Neural crest cell (in vitro differentiated cells): ENCODE results near the gene SNX21. TPM values are rescaled to one million over a fixed set of nuclear protein-coding genes. Genes with fewer than 3 reads are reported as not detected.

ENCODE experiments used
- DNase-seq: peaks from one replicate; pipeline ENCODE4 v3.0.0; 2021; ENCODE audit warnings: low read depth, mixed read lengths, low spot score
- H3K27ac Mint-ChIP-seq: one replicate; pipeline ENCODE4 v1.8.0; 2021; ENCODE audit warnings: mild to moderate bottlenecking, mixed read lengths; ENCODE audit not compliant: unreplicated experiment
- H3K27me3 Mint-ChIP-seq: 2 replicates; pipeline ENCODE4 v1.8.0; 2021; ENCODE audit warnings: low read depth, mild to moderate bottlenecking, mixed read lengths
- H3K36me3 Mint-ChIP-seq: 2 replicates; pipeline ENCODE4 v1.8.0; 2021; ENCODE audit warnings: low read depth, mild to moderate bottlenecking, mixed read lengths
- H3K4me1 Mint-ChIP-seq: 2 replicates; pipeline ENCODE4 v1.8.0; 2021; ENCODE audit warnings: mixed read lengths
- H3K4me3 Mint-ChIP-seq: one replicate; pipeline ENCODE4 v1.8.0; 2021; ENCODE audit warnings: mild to moderate bottlenecking, mixed read lengths
- H3K9me3 Mint-ChIP-seq: 2 replicates; pipeline ENCODE4 v1.8.0; 2021; ENCODE audit warnings: mixed read lengths
- CTCF ChIP-seq: fragments of 200-600 bp; sonication (generic); conservative IDR thresholded peaks from 2 replicates; pipeline ENCODE4 v1.5.0; 2021; ENCODE audit warnings: antibody characterized with exemption, mild to moderate bottlenecking
- total RNA-seq: library from RNA; stranded (reverse); gene quantifications from 2 replicates; pipeline ENCODE4 v1.2.1, GENCODE V29; 2021

SNX21 gene
- total RNA-seq, 1 donor from 2014 or later = 16.8 TPM

- DNase-seq = no peak
- Mint-ChIP-seq H3K27ac (no peak overlapping the region), H3K27me3 (peaks cover 19% of the 10 kb centered on the region), H3K9me3 (no peaks in the 10 kb centered on the region), H3K36me3 (peaks cover 6% of the 10 kb centered on the region), H3K4me1 (peaks cover 18% of the 10 kb centered on the region), H3K4me3 (no peak overlapping the region)
- TF ChIP-seq CTCF = no peak
Observed at GRCh38 chr20:45819466-45819865, 14.1 kb upstream of the SNX21 start.

- Mint-ChIP-seq H3K4me1 (peaks cover 7% of the 10 kb centered on the region), H3K4me3 (no peak overlapping the region)
Observed at GRCh38 chr20:45821947-45822346, 11.7 kb upstream of the SNX21 start.

GRCh38 chr20:45822857-45823256 lies 10.7 kb upstream of the SNX21 start:
- TF ChIP-seq CTCF = no peak
- no peak for DNase-seq
- Mint-ChIP-seq H3K27ac (no peak overlapping the region), H3K27me3 (peaks cover 24% of the 10 kb centered on the region), H3K36me3 (no peaks in the 10 kb centered on the region), H3K9me3 (no peaks in the 10 kb centered on the region), H3K4me1 (peaks cover 7% of the 10 kb centered on the region), H3K4me3 (no peak overlapping the region)

More at GRCh38 chr20:45821947-45822346, 11.7 kb upstream of the SNX21 start:
- no peak for TF ChIP-seq CTCF
- Mint-ChIP-seq H3K9me3 (no peaks in the 10 kb centered on the region), H3K27ac (no peak overlapping the region), H3K27me3 (peaks cover 24% of the 10 kb centered on the region), H3K36me3 (peaks cover 2% of the 10 kb centered on the region)
- DNase-seq = no peak

GRCh38 chr20:45823949-45824835 lies 9.4 kb upstream of the SNX21 start:
- DNase-seq = no peak
- no peak overlapping the region for H3K4me3 Mint-ChIP-seq

GRCh38 chr20:45826381-45827019 lies 7.1 kb upstream of the SNX21 start:
- no peaks in the 10 kb centered on the region for H3K36me3 Mint-ChIP-seq
- no peak overlapping the region for H3K27ac Mint-ChIP-seq
- H3K4me1 Mint-ChIP-seq = peaks cover 10% of the 10 kb centered on the region
- no peak overlapping the region for H3K4me3 Mint-ChIP-seq
- no peak for TF ChIP-seq CTCF
- DNase-seq = no peak
- peaks cover 24% of the 10 kb centered on the region for H3K27me3 Mint-ChIP-seq
- no peaks in the 10 kb centered on the region for H3K9me3 Mint-ChIP-seq

More at GRCh38 chr20:45823949-45824835, 9.4 kb upstream of the SNX21 start:
- peak; percentile 37 for TF ChIP-seq CTCF
- Mint-ChIP-seq H3K36me3 (no peaks in the 10 kb centered on the region), H3K9me3 (no peaks in the 10 kb centered on the region), H3K4me1 (peaks cover 10% of the 10 kb centered on the region), H3K27ac (peak overlapping the region; percentile 89), H3K27me3 (peaks cover 24% of the 10 kb centered on the region)
